IPS-18c (cell line): ENCODE data around the gene ZSWIM6.

ENCODE experiments used
- H3K4me3 ChIP-seq: 2 replicates; pipeline ENCODE4 v1.7.0; 2013; ENCODE audit warnings: low read depth, mild to moderate bottlenecking, low read length, moderate library complexity; ENCODE audit not compliant: insufficient read depth
- H3K9me3 ChIP-seq: one replicate; pipeline ENCODE4 v1.6.1; 2013; ENCODE audit warnings: mild to moderate bottlenecking, low read length, moderate library complexity; ENCODE audit not compliant: control insufficient read depth, insufficient read depth

Gene ZSWIM6

DNA sequence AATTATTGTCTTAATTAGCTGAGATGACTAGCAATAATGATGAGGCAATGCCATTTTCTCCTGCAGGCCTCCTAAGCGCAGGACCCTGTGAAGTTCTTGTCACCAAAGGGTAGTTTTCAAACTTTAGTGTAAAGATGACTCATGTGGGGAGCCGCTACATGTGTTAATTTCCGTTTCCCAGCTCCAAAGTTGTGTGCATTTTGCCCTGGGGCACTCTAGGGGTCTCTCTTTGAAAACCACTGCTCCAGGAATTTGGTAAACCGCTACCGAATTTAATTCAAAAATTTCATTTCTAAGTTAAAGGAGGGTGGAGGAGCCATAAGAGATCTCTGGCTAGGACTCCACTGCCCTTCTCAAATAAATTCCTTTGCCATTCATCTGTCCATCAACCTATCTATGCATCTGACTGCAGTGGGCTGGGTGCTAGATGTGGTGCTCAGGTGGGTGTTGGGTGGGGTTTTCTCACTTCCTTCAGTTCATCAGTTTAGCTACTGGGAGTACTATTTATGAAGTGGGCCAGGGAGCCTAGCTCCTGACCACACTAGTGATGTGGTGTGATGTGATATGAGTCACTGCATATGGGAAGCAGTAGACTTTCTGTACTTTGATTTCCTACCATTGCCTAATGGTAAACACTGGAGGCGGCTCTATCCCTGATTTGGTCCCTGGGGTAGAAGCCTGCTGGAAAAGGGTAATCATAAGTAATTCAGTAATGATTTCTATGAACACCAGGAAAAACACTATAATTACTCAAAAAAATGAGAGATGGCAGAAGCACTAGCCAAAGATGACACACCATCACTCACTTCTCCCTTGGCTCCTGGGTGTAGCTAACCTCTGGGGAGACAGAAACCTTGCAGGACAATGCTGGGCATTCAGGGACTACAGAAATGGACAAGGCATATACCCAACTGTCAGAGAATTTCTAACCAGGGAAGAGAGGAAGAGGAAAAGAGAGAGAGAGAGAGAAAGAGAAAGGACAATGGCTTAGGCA lies 4.0 kb upstream of the ZSWIM6 start:
- Histone ChIP-seq H3K9me3 (no peaks in the 10 kb centered on the region), H3K4me3 (no peak overlapping the region; the same call in 1 of the 2 replicates)

GRCh38 chr5:61328791-61329549 lies 3.1 kb upstream of the ZSWIM6 start:
- 0 out of 2 replicates have a peak overlapping the region, but pooled peaks have one; percentile 5 for H3K4me3 ChIP-seq

DNA sequence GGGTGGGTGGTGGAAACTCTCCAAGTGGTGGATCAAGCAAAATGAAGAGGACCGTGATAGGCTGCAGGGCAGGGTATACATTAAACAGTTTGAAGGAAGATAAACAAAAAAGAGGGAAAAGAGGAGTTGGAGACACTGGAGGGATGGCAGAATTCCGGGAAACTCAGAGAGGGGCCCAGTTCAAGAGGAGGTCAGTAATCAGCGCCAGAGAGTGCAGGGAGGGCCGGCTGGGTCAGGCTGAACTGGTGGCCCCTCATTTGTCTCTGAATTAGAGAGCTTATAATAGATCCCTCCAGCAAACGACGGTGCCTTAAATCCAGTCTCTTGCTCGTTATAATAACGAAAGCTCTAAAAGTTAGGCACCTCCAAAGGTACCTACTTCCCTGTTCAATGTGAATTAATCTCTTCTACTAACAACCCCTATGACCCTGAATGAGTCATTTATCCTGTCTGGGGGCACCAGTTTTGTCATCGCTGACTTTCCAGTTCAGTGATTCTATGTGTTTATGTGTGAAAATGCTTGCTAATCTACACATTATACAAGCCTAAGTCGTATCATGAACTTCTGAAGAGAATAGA lies 2.4 kb upstream of the ZSWIM6 start:
- Histone ChIP-seq H3K9me3 (no peaks in the 10 kb centered on the region), H3K4me3 (peak overlapping the region; percentile 88; the same call in 1 of the 2 replicates)

More at GRCh38 chr5:61328791-61329549, 3.1 kb upstream of the ZSWIM6 start:
- H3K9me3 ChIP-seq = no peaks in the 10 kb centered on the region

GRCh38 chr5:61330341-61330844 lies 1.7 kb upstream of the ZSWIM6 start:
- H3K4me3 ChIP-seq = peak overlapping the region; percentile 88
- no peaks in the 10 kb centered on the region for H3K9me3 ChIP-seq

DNA sequence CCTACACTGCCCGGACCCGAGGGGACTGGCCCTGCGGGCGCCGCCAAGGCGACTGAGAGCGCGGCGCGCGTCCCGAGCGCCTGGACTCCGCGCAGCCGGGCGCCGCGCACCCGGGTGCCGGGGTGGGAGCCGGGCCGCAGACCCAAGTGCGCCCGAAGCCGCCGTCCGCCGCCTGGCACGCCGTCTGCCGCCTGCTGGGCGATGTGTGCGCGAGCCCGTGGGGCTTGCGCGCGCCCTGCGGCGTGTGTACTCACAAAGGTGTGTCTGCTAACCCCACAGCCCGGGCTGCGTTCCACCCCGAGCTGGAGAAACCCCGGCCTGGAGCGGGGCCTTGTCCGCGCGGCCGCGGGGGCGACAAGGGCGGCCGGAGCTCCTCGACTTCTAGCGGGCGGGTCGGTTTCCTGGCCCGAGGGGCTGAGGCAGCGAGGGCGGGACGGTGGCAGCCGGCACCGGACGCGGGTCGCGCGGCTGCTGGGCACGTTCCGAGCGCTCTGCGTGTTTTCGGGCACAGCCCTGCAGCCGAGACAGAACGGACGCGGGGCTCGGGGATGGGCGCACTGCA lies 1.1 kb upstream of the ZSWIM6 start:
- H3K4me3 ChIP-seq = peak overlapping the region; percentile 88

DNA sequence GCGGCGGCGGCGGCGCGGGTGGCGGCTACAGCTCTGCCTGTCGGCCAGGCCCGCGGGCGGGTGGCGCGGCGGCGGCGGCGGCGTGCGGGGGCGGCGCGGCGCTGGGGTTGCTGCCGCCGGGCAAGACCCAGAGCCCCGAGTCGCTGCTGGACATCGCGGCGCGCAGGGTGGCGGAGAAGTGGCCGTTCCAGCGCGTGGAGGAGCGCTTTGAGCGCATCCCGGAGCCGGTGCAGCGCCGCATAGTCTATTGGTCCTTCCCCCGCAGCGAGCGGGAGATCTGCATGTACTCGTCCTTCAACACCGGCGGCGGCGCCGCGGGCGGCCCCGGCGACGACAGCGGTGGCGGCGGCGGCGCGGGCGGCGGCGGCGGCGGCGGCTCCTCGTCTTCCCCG lies 296 bp downstream of the ZSWIM6 start:
- no peaks in the 10 kb centered on the region for H3K9me3 ChIP-seq

More for the DNA sequence above, 1.1 kb upstream of the ZSWIM6 start:
- H3K9me3 ChIP-seq = no peaks in the 10 kb centered on the region

DNA sequence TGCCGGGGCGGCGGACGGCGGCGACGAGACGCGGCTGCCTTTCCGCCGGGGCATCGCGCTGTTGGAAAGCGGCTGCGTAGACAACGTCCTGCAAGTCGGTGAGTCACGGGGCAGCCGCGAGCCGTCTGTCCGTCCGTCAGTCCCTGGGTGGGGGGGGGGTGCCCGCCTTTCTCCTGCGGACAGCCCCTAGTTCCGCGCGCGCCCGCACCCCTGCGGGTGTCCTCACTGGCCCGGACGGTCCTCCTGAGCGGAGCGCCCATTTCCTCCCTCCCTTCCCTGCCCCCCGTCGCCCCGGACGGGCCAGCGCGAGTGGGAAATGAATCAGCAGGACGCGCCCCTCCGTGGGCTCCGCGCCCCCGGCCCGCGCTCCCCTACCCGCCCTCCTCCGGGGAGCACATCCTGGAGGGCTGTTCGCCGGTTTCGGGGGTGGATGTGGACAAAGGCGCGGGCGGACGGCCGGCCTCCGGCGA lies 828 bp downstream of the ZSWIM6 start:
- Histone ChIP-seq H3K9me3 (no peaks in the 10 kb centered on the region), H3K4me3 (peak overlapping the region; percentile 75)

More for the DNA sequence above, 296 bp downstream of the ZSWIM6 start:
- peak overlapping the region; percentile 50; the same call in 1 of the 2 replicates for H3K4me3 ChIP-seq

GRCh38 chr5:61333321-61333953 lies 1.4 kb downstream of the ZSWIM6 start:
- Histone ChIP-seq H3K9me3 (no peaks in the 10 kb centered on the region), H3K4me3 (peak overlapping the region; percentile 75)

DNA sequence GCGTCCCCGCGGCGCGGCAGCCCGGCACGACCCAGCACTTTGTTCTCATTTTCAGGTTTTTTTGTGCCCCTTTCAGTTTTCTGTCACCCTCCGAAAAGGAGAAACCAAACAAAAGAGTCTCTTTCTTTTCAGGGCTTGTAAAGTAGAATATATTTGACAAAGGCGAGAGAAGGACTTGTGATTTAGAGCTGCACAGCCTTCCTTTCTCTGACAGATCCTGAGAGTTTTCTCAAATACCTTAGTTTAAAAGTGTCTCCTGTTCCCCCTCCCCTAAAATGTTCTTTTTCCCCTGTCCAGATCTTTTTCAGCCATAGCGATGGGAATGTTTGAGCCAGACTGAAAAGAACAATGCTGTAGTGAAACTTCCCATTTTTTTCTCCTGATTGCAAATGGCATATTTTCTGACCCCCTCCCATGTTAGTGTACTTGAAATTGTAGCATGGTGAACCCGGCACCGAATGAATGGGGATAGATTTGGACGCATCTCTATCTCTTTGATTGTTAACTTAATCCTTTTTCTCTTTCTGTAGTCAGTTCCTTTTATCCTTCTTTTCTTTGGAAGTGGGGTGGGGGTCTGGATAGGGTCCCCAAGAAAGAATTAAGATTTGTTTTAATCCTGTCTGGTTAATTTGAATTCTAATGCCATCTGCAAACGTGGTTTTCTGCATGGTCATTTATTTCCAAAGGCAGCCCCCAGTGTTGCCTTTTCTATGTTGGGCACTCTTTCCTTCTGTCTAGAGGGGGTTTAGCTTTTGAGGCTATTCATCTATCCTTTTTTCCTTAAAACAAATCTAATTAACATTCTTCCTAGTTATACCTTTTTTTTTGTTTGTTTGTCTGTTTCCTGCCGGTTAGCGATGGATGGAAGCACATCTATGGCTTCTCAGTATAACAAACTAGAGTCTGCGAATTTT lies 2.2 kb downstream of the ZSWIM6 start:
- H3K9me3 ChIP-seq = no peaks in the 10 kb centered on the region

DNA sequence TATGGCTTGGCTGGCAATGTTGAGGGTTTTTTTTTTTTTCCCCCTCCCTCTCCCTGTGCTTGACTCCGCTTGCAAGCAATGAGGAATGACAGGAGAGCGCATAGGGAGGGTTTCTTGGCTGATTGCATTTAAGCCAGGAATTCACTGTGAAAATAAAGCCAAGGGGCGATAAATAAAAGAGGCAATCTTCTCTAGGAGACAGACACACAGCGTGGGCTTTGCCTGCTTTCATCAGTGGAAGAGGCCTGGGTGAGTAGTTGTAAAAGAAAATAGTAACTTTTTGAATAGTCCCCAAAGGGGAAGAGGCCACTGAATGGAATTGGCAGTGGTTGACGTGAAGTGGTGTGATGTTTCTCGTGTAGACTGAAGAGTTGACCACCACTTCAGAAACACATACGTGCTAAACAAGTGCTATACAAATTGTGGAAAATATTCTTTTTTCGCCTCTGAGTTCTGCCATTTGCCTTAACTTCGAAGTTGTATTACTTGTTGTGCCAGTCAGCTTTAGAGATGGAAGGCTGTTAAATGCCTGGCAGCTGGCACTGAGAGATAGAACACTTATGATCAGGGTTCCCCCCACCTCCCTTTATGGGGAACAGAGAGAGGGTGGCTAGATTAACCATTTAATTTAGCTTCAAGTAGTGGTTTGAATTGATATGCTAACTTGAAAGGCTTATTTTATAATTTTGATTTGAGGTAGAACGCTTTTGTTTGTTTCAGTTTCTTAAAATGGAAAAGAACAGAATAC lies 3.0 kb downstream of the ZSWIM6 start:
- Histone ChIP-seq H3K9me3 (no peaks in the 10 kb centered on the region), H3K4me3 (no peak overlapping the region)

More for the DNA sequence above, 2.2 kb downstream of the ZSWIM6 start:
- H3K4me3 ChIP-seq = peak overlapping the region; percentile 75

GRCh38 chr5:61339764-61340163 lies 7.7 kb downstream of the ZSWIM6 start:
- no peak overlapping the region for H3K4me3 ChIP-seq
- no peaks in the 10 kb centered on the region for H3K9me3 ChIP-seq

DNA sequence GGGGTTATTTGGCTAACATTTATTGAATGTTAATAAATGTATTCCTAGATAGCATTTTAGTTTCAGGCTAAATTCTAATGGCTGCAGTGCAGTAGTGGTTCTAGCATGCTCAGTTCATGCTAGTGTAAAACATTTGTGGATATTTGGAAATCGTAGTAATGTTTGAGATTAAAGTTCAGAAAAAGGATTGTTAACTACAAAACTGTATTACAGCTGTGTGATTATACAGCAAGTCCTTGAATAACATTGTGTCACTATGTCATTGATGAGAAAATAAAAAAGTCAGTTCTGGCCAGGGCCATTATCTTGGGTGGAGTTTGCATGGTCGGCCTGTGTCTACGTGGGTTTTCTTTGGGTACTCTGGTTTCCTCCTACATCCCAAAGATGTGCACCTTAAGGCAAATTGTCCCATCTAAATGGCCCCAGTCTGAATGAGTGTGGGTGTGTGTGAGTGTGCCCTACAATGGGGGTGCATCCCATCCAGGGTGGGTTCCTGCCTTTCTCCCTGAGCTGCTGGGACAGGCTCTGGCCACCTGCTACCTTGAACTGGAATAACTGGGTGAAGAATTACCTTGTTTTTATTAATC lies 8.8 kb downstream of the ZSWIM6 start:
- Histone ChIP-seq H3K9me3 (no peaks in the 10 kb centered on the region), H3K4me3 (no peak overlapping the region)

DNA sequence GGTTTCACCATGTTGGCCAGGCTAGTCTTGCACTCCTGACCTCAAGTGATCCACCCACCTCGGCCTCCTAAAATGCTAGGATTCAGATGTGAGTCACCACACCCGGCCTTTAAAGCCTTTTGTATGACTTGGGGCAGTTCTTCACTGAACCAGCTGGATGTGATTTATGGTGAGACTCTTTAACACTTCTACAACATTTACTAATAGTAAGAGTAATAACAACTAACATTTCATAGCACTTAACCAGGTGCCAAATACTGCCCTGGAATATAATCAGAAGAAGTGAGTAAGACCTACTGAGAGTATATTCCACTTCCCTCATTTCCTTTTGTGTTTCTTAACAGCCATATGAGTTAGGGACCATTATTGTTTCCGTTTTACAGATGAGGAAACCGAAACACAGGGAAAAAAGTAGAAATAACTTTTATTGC lies 10.0 kb downstream of the ZSWIM6 start:
- Histone ChIP-seq H3K4me3 (no peak overlapping the region), H3K9me3 (no peaks in the 10 kb centered on the region)

DNA sequence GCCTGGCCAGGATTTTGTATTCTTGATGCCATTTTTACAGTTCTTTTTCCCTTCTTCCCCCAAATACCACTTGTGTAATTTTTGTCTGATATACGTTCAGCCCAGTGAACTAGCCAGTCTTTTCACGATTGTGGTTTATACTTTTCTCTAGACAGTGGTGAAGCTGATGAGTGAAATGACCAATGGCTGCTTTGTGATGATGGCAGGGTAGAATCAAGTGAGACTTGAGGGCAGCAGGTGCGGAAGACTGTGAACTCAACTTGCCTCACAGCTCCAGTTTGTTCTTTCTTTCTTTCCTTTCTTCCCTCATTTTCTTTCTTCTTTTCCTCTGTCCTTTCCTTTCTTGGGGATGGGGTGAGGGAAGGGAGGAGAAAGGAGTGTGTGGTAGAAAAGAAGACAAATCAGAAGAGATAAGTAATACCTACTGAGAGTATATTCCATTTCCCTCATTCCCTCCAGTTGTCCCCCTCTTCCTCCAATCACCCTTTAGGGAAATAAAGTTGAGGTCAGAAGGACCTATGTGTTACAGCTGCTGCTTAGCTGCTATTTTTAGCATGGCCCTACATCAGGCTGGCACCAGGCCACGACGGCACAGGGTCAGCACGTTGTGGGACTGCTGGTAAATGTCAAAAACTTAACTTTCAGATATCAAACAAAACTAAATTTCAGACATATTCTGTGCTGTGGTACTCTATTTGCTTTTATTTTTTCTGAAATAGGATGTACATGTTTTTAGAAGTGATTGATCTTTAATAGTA lies 12.3 kb downstream of the ZSWIM6 start:
- H3K9me3 ChIP-seq = no peaks in the 10 kb centered on the region
- H3K4me3 ChIP-seq = no peak overlapping the region
